GM19455 (cell line): ENCODE measurements around the gene CYP2J2.
"Not testable (repeated sequence)": the region's sequence is repeated elsewhere in the genome, so short reads cannot be mapped to it uniquely, and the experiment has no call there.

Source experiments
- ATAC-seq: cut with Tn5 transposase; IDR thresholded peaks from one replicate; pipeline ENCODE4 v1.9.1; 2021; ENCODE audit not compliant: unreplicated experiment

The CYP2J2 gene

GRCh38 chr1:59926381-59927123 is at the start of gene CYP2J2:
CYP2J2 (minus strand) TSS chr1:59926773; CDS start chr1:59926746, 27 bp downstream.
- peak; percentile 83 for ATAC-seq

- ATAC-seq: no peak
Measured at GRCh38 chr1:59973719-59974118, 47.1 kb upstream of the CYP2J2 start.

GRCh38 chr1:59972216-59972927 is 45.8 kb upstream of the CYP2J2 start:
- no peak for ATAC-seq

GRCh38 chr1:59971464-59971911 is 44.9 kb upstream of the CYP2J2 start:
- no peak for ATAC-seq

- not testable (repeated sequence) for ATAC-seq
Measured at GRCh38 chr1:59969542-59970175, 43.1 kb upstream of the CYP2J2 start.

GRCh38 chr1:59968746-59969145 is 42.2 kb upstream of the CYP2J2 start:
- not testable (repeated sequence) for ATAC-seq

GRCh38 chr1:59967780-59968179 is 41.2 kb upstream of the CYP2J2 start:
- no peak for ATAC-seq

- ATAC-seq: no peak
Measured at GRCh38 chr1:59967141-59967697, 40.6 kb upstream of the CYP2J2 start.

- ATAC-seq: no peak
Measured at GRCh38 chr1:59952065-59952464, 25.5 kb upstream of the CYP2J2 start.

- ATAC-seq: no peak
Measured at GRCh38 chr1:59949648-59950047, 23.1 kb upstream of the CYP2J2 start.

GRCh38 chr1:59948990-59949389 is 22.4 kb upstream of the CYP2J2 start:
- no peak for ATAC-seq

GRCh38 chr1:59947047-59947938 is 20.7 kb upstream of the CYP2J2 start:
- peak; percentile 97 for ATAC-seq

- ATAC-seq: no peak
Measured at GRCh38 chr1:59945790-59946189, 19.2 kb upstream of the CYP2J2 start.

- no peak for ATAC-seq
Measured at GRCh38 chr1:59939393-59939792, 12.8 kb upstream of the CYP2J2 start.

GRCh38 chr1:59937636-59938210 is 11.2 kb upstream of the CYP2J2 start:
- no peak for ATAC-seq

GRCh38 chr1:59936358-59936821 is 9.8 kb upstream of the CYP2J2 start:
- no peak for ATAC-seq

- ATAC-seq: no peak
Measured at GRCh38 chr1:59928996-59929395, 2.4 kb upstream of the CYP2J2 start.

- no peak for ATAC-seq
Measured at GRCh38 chr1:59927213-59927612, 640 bp upstream of the CYP2J2 start.

GRCh38 chr1:59924653-59925052 is 1.9 kb downstream of the CYP2J2 start:
- ATAC-seq: no peak
